NB4 (cell line): ENCODE data around the gene IL36B.

ENCODE experiments used
- CTCF ChIP-seq: IDR thresholded peaks from one replicate; pipeline ENCODE4 v1.5.1; 2012; ENCODE audit warnings: low read depth, low read length
- MAX ChIP-seq: IDR thresholded peaks from 2 replicates; pipeline ENCODE4 v1.6.1; 2011; ENCODE audit warnings: low read depth, low read length
- POLR2A ChIP-seq: IDR thresholded peaks from 2 replicates; pipeline ENCODE4 v1.6.1; 2011; ENCODE audit warnings: mild to moderate bottlenecking; ENCODE audit not compliant: insufficient read length; ENCODE audit errors: extremely low read depth

GRCh38 chr2:113058998-113059960 lies 6.6 kb upstream of the IL36B start, which contains the start of gene IL36RN:
- TF ChIP-seq CTCF: no peak
- no peak for TF ChIP-seq POLR2A
- no peak for TF ChIP-seq MAX
